RWPE2 (cell line): ENCODE measurements around the gene C6orf136.
A peak's percentile ranks its signal among the peaks of the same experiment; 100 is the strongest.

Experiments
- ATAC-seq: fragments of 200-7000 bp; cut with Tn5 transposase; 3 replicates; pipeline ENCODE4 v1.9.1; 2021; ENCODE audit warnings: low read depth
- DNase-seq: peaks from one replicate; pipeline ENCODE4 v3.0.0-alpha.2; 2020; ENCODE audit warnings: low spot score
- H3K27ac ChIP-seq: fragments of 450-650 bp; 2 replicates; pipeline ENCODE4 v1.5.1; 2017; ENCODE audit warnings: mild to moderate bottlenecking; ENCODE audit not compliant: poor library complexity, severe bottlenecking
- H3K27me3 ChIP-seq: fragments of 250-450 bp; sonication (Bioruptor Pico); 2 replicates; pipeline ENCODE4 v1.5.1; 2021; ENCODE audit warnings: mild to moderate bottlenecking, moderate library complexity; ENCODE audit not compliant: insufficient read depth, poor library complexity, severe bottlenecking
- H3K36me3 ChIP-seq: fragments of 250-450 bp; sonication (Bioruptor Pico); 2 replicates; pipeline ENCODE4 v1.5.1; 2020; ENCODE audit warnings: low read depth, mild to moderate bottlenecking, moderate library complexity
- H3K4me1 ChIP-seq: fragments of 250-450 bp; sonication (Bioruptor Pico); 2 replicates; pipeline ENCODE4 v1.5.1; 2021; ENCODE audit warnings: mild to moderate bottlenecking, moderate library complexity; ENCODE audit not compliant: insufficient read depth, poor library complexity, severe bottlenecking
- H3K4me3 ChIP-seq: fragments of 250-450 bp; sonication (Bioruptor Pico); 2 replicates; pipeline ENCODE4 v1.5.1; 2021; ENCODE audit warnings: mild to moderate bottlenecking, moderate library complexity; ENCODE audit not compliant: severe bottlenecking
- H3K9me3 ChIP-seq: fragments of 250-450 bp; sonication (Bioruptor Pico); 2 replicates; pipeline ENCODE4 v1.5.1; 2021; ENCODE audit warnings: mild to moderate bottlenecking, moderate library complexity; ENCODE audit not compliant: severe bottlenecking
- TF ChIP-seq, protein P1 (sequence below): fragments of 450-650 bp; IDR thresholded peaks from one replicate; pipeline ENCODE4 v1.5.1; 2017; ENCODE audit warnings: mild to moderate bottlenecking, moderate library complexity; ENCODE audit not compliant: poor library complexity, severe bottlenecking

C6orf136 gene

DNA sequence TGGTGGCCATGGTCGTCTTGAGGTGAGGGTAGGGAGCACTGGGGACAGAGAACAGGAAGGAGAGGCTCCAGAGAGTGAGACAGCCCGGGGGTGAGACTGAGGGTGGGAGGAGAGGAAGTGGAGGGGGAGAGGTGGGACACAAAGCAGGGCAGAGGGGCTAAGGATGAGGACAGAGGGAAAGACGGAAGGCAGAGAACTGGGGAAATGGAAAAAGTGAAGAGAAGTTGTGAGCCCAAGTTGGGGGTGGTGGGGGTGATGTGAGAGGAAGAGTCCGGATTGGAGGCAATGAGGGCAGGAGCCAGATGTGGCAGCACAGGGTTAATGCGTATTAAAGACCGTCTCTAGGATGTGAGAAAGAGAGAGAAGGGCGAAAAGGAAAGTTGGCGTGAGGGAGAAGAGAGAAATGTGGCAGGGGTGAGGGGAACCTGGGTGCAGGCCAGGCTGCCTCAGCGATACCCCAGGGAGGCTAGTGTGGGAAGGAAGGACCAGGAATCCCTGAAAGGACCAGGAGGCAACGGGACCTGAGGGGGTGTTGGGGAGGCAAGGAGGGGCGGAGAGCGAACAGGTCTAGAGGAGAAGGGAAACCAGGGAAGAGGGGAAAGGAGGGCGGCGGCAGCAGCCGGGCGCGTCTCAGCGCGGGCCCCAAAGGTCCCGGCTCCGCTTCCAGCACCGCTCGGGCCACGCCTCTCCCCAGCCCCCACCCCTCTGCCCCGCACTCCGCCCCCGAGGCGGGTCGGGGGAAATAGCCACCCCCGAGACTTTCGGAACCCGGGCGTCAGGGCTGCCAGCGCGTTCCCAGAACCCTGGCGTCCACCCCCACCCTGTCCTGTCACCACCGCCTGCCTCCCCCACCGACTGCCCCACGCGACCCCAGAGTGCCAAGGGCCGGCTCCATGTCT, 39.3 kb downstream of the C6orf136 start, which contains the start of gene PPP1R18:
Gene PPP1R18, minus strand, starts transcription at position 637 of the 899 bp plus-strand sequence. Its CDS starts 627 bp downstream, at position 10.
- ATAC-seq, result peak; percentile 13
- no peaks in the 10 kb centered on the region for H3K27me3 ChIP-seq
- DNase-seq, result peak; percentile 82
- H3K4me1 ChIP-seq, result peaks cover 11% of the 10 kb centered on the region
- H3K4me3 ChIP-seq, result peak within 1 kb of the TSS; percentile 86
- no peaks in the 10 kb centered on the region for H3K9me3 ChIP-seq
- peaks cover 36% of the 10 kb centered on the region for H3K36me3 ChIP-seq
- H3K27ac ChIP-seq, result peak within 1 kb of the TSS; percentile 95
- TF ChIP-seq, protein P1, sequence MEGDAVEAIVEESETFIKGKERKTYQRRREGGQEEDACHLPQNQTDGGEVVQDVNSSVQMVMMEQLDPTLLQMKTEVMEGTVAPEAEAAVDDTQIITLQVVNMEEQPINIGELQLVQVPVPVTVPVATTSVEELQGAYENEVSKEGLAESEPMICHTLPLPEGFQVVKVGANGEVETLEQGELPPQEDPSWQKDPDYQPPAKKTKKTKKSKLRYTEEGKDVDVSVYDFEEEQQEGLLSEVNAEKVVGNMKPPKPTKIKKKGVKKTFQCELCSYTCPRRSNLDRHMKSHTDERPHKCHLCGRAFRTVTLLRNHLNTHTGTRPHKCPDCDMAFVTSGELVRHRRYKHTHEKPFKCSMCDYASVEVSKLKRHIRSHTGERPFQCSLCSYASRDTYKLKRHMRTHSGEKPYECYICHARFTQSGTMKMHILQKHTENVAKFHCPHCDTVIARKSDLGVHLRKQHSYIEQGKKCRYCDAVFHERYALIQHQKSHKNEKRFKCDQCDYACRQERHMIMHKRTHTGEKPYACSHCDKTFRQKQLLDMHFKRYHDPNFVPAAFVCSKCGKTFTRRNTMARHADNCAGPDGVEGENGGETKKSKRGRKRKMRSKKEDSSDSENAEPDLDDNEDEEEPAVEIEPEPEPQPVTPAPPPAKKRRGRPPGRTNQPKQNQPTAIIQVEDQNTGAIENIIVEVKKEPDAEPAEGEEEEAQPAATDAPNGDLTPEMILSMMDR, result no peak

- peak; percentile 63 for ATAC-seq
- no peaks in the 10 kb centered on the region for H3K9me3 ChIP-seq
- DNase-seq, result peak; percentile 99
- H3K36me3 ChIP-seq, result peaks cover 28% of the 10 kb centered on the region
- H3K27ac ChIP-seq, result peak overlapping the region; percentile 95
- peaks cover 9% of the 10 kb centered on the region for H3K4me1 ChIP-seq
- H3K27me3 ChIP-seq, result no peaks in the 10 kb centered on the region
- H3K4me3 ChIP-seq, result peak overlapping the region; percentile 86
- TF ChIP-seq, protein P1, result no peak
These were observed 40.1 kb downstream of the C6orf136 start for GRCh38 chr6:30686908-30687658.

GRCh38 chr6:30687659-30688431, 40.9 kb downstream of the C6orf136 start:
- no peak for DNase-seq
- ATAC-seq, result no peak
- H3K4me3 ChIP-seq, result peak overlapping the region; percentile 86
- peak overlapping the region; percentile 95 for H3K27ac ChIP-seq
- no peaks in the 10 kb centered on the region for H3K9me3 ChIP-seq
- TF ChIP-seq, protein P1, result peak; percentile 22
- no peaks in the 10 kb centered on the region for H3K27me3 ChIP-seq
- peaks cover 7% of the 10 kb centered on the region for H3K4me1 ChIP-seq
- peaks cover 24% of the 10 kb centered on the region for H3K36me3 ChIP-seq

DNA sequence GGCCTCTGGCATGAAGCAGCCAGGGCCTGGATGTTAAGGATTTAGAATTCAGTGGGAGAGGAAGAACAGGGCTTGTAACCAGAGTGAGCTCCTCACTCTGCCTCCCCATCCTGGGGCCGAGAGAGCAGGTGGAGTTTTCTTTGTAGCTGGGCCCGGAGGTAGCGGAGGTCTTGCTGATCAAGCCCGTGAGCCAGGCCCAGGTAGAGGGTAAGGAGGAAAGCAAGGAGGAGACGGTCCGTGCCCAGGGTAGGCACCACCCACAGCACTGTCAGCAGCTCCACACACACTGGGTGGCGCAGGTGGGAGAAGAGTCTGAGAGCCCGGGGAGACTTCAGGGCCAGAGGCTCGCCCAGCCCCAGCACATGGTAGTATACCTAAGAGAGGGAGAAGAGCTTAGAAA, 41.6 kb downstream of the C6orf136 start:
- ATAC-seq (no peak), DNase-seq (no peak)
- Histone ChIP-seq H3K9me3 (no peaks in the 10 kb centered on the region), H3K4me3 (no peak overlapping the region), H3K36me3 (peaks cover 17% of the 10 kb centered on the region), H3K4me1 (peaks cover 7% of the 10 kb centered on the region), H3K27ac (peak overlapping the region; percentile 95), H3K27me3 (no peaks in the 10 kb centered on the region)
- TF ChIP-seq, protein P1, result no peak
